ENCODE measurements around the gene PSME2. TPM values are rescaled to one million over a fixed set of nuclear protein-coding genes. Genes with fewer than 3 reads are reported as not detected.

The PSME2 gene
- polyA plus RNA-seq, 1 experiment, result 165 TPM

GRCh38 chr14:24102357-24103048 is 43.9 kb downstream of the PSME2 start:
- H3K27me3 ChIP-seq (ENCODE audit: control insufficient read depth, insufficient read depth, low read length), result no peaks in the 10 kb centered on the region
- POLR2A ChIA-PET, result no interaction called here
- DNase-seq (ENCODE audit: low read depth), result no peak
- no peak overlapping the region for H3K4me3 ChIP-seq (ENCODE audit: low read depth, low read length)
- H3K36me3 ChIP-seq (ENCODE audit: control insufficient read depth, insufficient read depth, low read length), result peaks cover 37% of the 10 kb centered on the region
- no peak for TF ChIP-seq CTCF (IDR thresholded peaks at IDR 0.05; ENCODE audit: insufficient read depth, low read depth, low read length)
- CTCF ChIA-PET, result interaction anchor here (1.0 to 8.8 kb wide), 4 partner anchors 7 to 140 kb away, joined by 3 to 136 read pairs (median 5); partner anchors contain the start of genes PCK2 and TINF2

- POLR2A ChIA-PET, result no interaction called here
- no peak for TF ChIP-seq CTCF (IDR thresholded peaks at IDR 0.05; ENCODE audit: insufficient read depth, low read depth, low read length)
Measured at GRCh38 chr14:24100982-24101494, 45.4 kb downstream of the PSME2 start.

GRCh38 chr14:24100197-24100981 is 46.0 kb downstream of the PSME2 start:
- no peak overlapping the region for H3K4me3 ChIP-seq (ENCODE audit: low read depth, low read length)
- peaks cover 42% of the 10 kb centered on the region for H3K36me3 ChIP-seq (ENCODE audit: control insufficient read depth, insufficient read depth, low read length)
- CTCF ChIA-PET, result interaction anchor here (1.2 to 13.0 kb wide), 3 partner anchors 7 to 42 kb away, joined by 4 to 136 read pairs (median 6); no protein-coding TSS in a partner anchor
- TF ChIP-seq CTCF (IDR thresholded peaks at IDR 0.05; ENCODE audit: insufficient read depth, low read depth, low read length), result no peak
- no peak for DNase-seq (ENCODE audit: low read depth)
- H3K27me3 ChIP-seq (ENCODE audit: control insufficient read depth, insufficient read depth, low read length), result no peaks in the 10 kb centered on the region
- POLR2A ChIA-PET, result no interaction called here

More at GRCh38 chr14:24100982-24101494, 45.4 kb downstream of the PSME2 start:
- CTCF ChIA-PET, result interaction anchor here (1.2 to 13.0 kb wide), 3 partner anchors 6 to 43 kb away, joined by 4 to 136 read pairs (median 6); no protein-coding TSS in a partner anchor
- Histone ChIP-seq H3K27me3 (ENCODE audit: control insufficient read depth, insufficient read depth, low read length) (no peaks in the 10 kb centered on the region), H3K4me3 (ENCODE audit: low read depth, low read length) (no peak overlapping the region), H3K36me3 (ENCODE audit: control insufficient read depth, insufficient read depth, low read length) (peaks cover 42% of the 10 kb centered on the region)
- no peak for DNase-seq (ENCODE audit: low read depth)

- POLR2A ChIA-PET, result no interaction called here
- Histone ChIP-seq H3K27me3 (ENCODE audit: control insufficient read depth, insufficient read depth, low read length) (no peaks in the 10 kb centered on the region), H3K4me3 (ENCODE audit: low read depth, low read length) (no peak overlapping the region), H3K36me3 (ENCODE audit: control insufficient read depth, insufficient read depth, low read length) (peaks cover 42% of the 10 kb centered on the region)
- no peak for TF ChIP-seq CTCF (IDR thresholded peaks at IDR 0.05; ENCODE audit: insufficient read depth, low read depth, low read length)
- no peak for DNase-seq (ENCODE audit: low read depth)
- CTCF ChIA-PET, result interaction anchor here (2.3 to 13.0 kb wide), 2 partner anchors 8 to 41 kb away, joined by 6 to 136 read pairs; no protein-coding TSS in a partner anchor
Measured at GRCh38 chr14:24098927-24099813, 47.2 kb downstream of the PSME2 start.

Measured in BJ (cell line).